WI38 (cell line): Measurements from ENCODE around the gene GABRD.

Experiments used
- H3K4me3 ChIP-seq: 2 replicates; pipeline ENCODE4 v1.5.1; 2011; ENCODE audit warnings: low read depth, mild to moderate bottlenecking, control low read depth, low read length
- CTCF ChIP-seq: IDR thresholded peaks from 2 replicates; pipeline ENCODE4 v1.5.1; 2012; ENCODE audit warnings: low read depth, mild to moderate bottlenecking, control low read depth, low read length

Gene GABRD

GRCh38 chr1:2033165-2033564, 14.0 kb downstream of the GABRD start:
- no peak for TF ChIP-seq CTCF
- H3K4me3 ChIP-seq: no peak overlapping the region

GRCh38 chr1:2036287-2036686, 17.1 kb downstream of the GABRD start:
- TF ChIP-seq CTCF: no peak
- H3K4me3 ChIP-seq: no peak overlapping the region

GRCh38 chr1:2037314-2037979, 18.3 kb downstream of the GABRD start:
- no peak for TF ChIP-seq CTCF
- no peak overlapping the region for H3K4me3 ChIP-seq

- H3K4me3 ChIP-seq: no peak overlapping the region
- TF ChIP-seq CTCF: no peak
Observed at GRCh38 chr1:2038229-2038628, 19.1 kb downstream of the GABRD start.

- no peak overlapping the region for H3K4me3 ChIP-seq
- TF ChIP-seq CTCF: no peak
Observed at GRCh38 chr1:2039251-2039650, 20.1 kb downstream of the GABRD start.

- TF ChIP-seq CTCF: no peak
- no peak overlapping the region for H3K4me3 ChIP-seq
Observed at GRCh38 chr1:2041305-2041704, 22.2 kb downstream of the GABRD start.

GRCh38 chr1:2041887-2042286, 22.7 kb downstream of the GABRD start:
- no peak overlapping the region for H3K4me3 ChIP-seq
- no peak for TF ChIP-seq CTCF
